PC-9 (cell line): ENCODE results near the gene CCDC107. TPM values are rescaled to one million over a fixed set of nuclear protein-coding genes. Genes with fewer than 3 reads are reported as not detected.
A peak's percentile ranks its signal among the peaks of the same experiment; 100 is the strongest.

Source experiments
- BruUV-seq: library from RNA; stranded (reverse); fragments of 400-500 nt; replicated peaks from 2 replicates; lab custom pipeline; 2021; lab: Mats Ljungman, UMichigan
- CTCF ChIA-PET: fragments of 300-600 bp; sonication (Branson Sonifier 250); formaldehyde crosslinking; loops from one replicate; lab custom pipeline; 2022; ENCODE audit warnings: antibody characterized with exemption; lab: Charles Lee
- POLR2A ChIA-PET: fragments of 300-600 bp; sonication (Branson Sonifier 250); formaldehyde crosslinking; loops from one replicate; lab custom pipeline; 2022; ENCODE audit warnings: antibody characterized with exemption; ENCODE audit not compliant: unreplicated experiment; lab: Charles Lee
- DNase-seq, 2 experiments: peaks; one replicate each; pipeline versions ENCODE4 v3.0.0 to v3.0.0-alpha.2; 2015 to 2022; ENCODE audit warnings: mixed read lengths in 1 of 2
- H2AFZ ChIP-seq: fragments of 200-600 bp; sonication (generic); 2 replicates; pipeline ENCODE4 v1.8.1; 2017; ENCODE audit warnings: antibody characterized with exemption
- H3F3A ChIP-seq: fragments of 200-600 bp; sonication (generic); 2 replicates; pipeline ENCODE4 v1.8.1; 2017; ENCODE audit warnings: antibody characterized with exemption, mild to moderate bottlenecking, low read depth; ENCODE audit not compliant: insufficient read depth
- H3K27ac ChIP-seq: fragments of 200-600 bp; sonication (generic); 2 replicates; pipeline ENCODE4 v1.6.1; 2016; ENCODE audit warnings: mixed run types
- H3K27me3 ChIP-seq: fragments of 200-600 bp; sonication (generic); 2 replicates; pipeline ENCODE4 v1.6.1; 2016; ENCODE audit warnings: low read depth, mixed run types; ENCODE audit not compliant: insufficient read depth
- H3K36me3 ChIP-seq: fragments of 200-600 bp; sonication (generic); 2 replicates; pipeline ENCODE4 v1.6.1; 2016; ENCODE audit warnings: low read depth, mixed run types
- H3K4me1 ChIP-seq: fragments of 200-600 bp; sonication (generic); replicated peaks from 2 replicates; pipeline ENCODE4 v1.6.1; 2016; ENCODE audit warnings: mixed run types; ENCODE audit not compliant: insufficient read depth
- H3K4me2 ChIP-seq: fragments of 200-600 bp; sonication (generic); 2 replicates; pipeline ENCODE4 v1.6.1; 2017; ENCODE audit warnings: mixed run types
- H3K4me3 ChIP-seq: fragments of 200-600 bp; sonication (generic); 2 replicates; pipeline ENCODE4 v1.6.1; 2016; ENCODE audit warnings: mixed run types
- H3K79me2 ChIP-seq: fragments of 200-600 bp; sonication (generic); 2 replicates; pipeline ENCODE4 v1.6.1; 2017; ENCODE audit warnings: low read depth, mixed run types
- H3K9me2 ChIP-seq: fragments of 200-600 bp; sonication (generic); 2 replicates; pipeline ENCODE4 v1.8.1; 2017; ENCODE audit warnings: mild to moderate bottlenecking; ENCODE audit not compliant: insufficient read depth
- H3K9me3 ChIP-seq: fragments of 200-600 bp; sonication (generic); 2 replicates; pipeline ENCODE4 v1.8.1; 2016; ENCODE audit warnings: low read depth; ENCODE audit not compliant: insufficient read depth
- H4K20me1 ChIP-seq: fragments of 200-600 bp; sonication (generic); 2 replicates; pipeline ENCODE4 v1.8.1; 2017; ENCODE audit not compliant: insufficient read depth
- CTCF ChIP-seq: fragments of 200-600 bp; sonication (generic); conservative IDR thresholded peaks from 2 replicates; pipeline ENCODE4 v1.6.1; 2017; ENCODE audit warnings: mixed run types, antibody characterized with exemption, mild to moderate bottlenecking, moderate library complexity
- EZH2 ChIP-seq: fragments of 200-600 bp; sonication (generic); IDR thresholded peaks from 2 replicates; pipeline ENCODE4 v1.8.0; 2017; ENCODE audit warnings: antibody characterized with exemption, low read depth
- intact Hi-C: fragments of 100-400 bp; cut with micrococcal nuclease; formaldehyde crosslinking; loops from one replicate; pipeline ENCODE4 v1.10.0; 2022; ENCODE audit not compliant: unreplicated experiment
- total RNA-seq: library from RNA; stranded (reverse); gene quantifications from 2 replicates; pipeline ENCODE4 v1.2.3, GENCODE V29; 2021

CCDC107 gene
- total RNA-seq, 1 experiment from 2014 or later: 6.9 TPM

- POLR2A ChIA-PET: interaction anchor here (0.7 kb wide), 2 partner anchors 8 to 9 kb away, joined by 3 read pairs; no protein-coding TSS in a partner anchor
- no peak overlapping the region for H3K4me2 ChIP-seq
- no peaks in the 10 kb centered on the region for H3K9me3 ChIP-seq
- CTCF ChIA-PET: interaction anchor here (0.8 to 1.2 kb wide), 5 partner anchors 12 to 72 kb away, joined by 3 to 5 read pairs (median 4); partner anchors contain the start of genes CA9 and CREB3
- no peaks in the 10 kb centered on the region for H4K20me1 ChIP-seq
- H3K9me2 ChIP-seq: no peaks in the 10 kb centered on the region
- DNase-seq: no peak
- BruUV-seq: no TSS peak
- no peak overlapping the region for H3K27ac ChIP-seq
- H3K4me3 ChIP-seq: no peak overlapping the region
- 0 out of 2 replicates have a peak, but pooled peaks cover 16% of the 10 kb centered on the region for H3K79me2 ChIP-seq
- H3K4me1 ChIP-seq: peaks cover 33% of the 10 kb centered on the region
- H3K36me3 ChIP-seq: no peaks in the 10 kb centered on the region
- TF ChIP-seq EZH2 (no peak), CTCF (0 out of 2 replicates have a peak, but pooled peaks have one; percentile 24)
- intact Hi-C loops: no loop called here
- no peaks in the 10 kb centered on the region for H3K27me3 ChIP-seq
- H3F3A ChIP-seq: peaks cover 22% of the 10 kb centered on the region; the same call in 1 of the 2 replicates
- H2AFZ ChIP-seq: no peak overlapping the region
These were observed 2.9 kb downstream of the CCDC107 start for GRCh38 chr9:35660966-35661415.

- Histone ChIP-seq H3K27ac (no peak overlapping the region), H3K9me3 (no peaks in the 10 kb centered on the region)
- CTCF ChIA-PET: interaction anchor here (0.9 to 1.2 kb wide), 3 partner anchors 35 to 71 kb away, joined by 3 to 5 read pairs (median 4); partner anchors contain the start of gene CREB3
These were observed 3.8 kb downstream of the CCDC107 start for GRCh38 chr9:35661756-35662350.

GRCh38 chr9:35662437-35662836 is 4.3 kb downstream of the CCDC107 start:
- no peak overlapping the region for H3K4me2 ChIP-seq

More at GRCh38 chr9:35661756-35662350, 3.8 kb downstream of the CCDC107 start:
- no TSS peak for BruUV-seq
- POLR2A ChIA-PET: interaction anchor here (0.5 to 1.0 kb wide), 3 partner anchors 29 to 85 kb away, joined by 3 to 9 read pairs (median 3); no protein-coding TSS in a partner anchor
- Histone ChIP-seq H3K4me3 (no peak overlapping the region), H3K4me1 (peaks cover 33% of the 10 kb centered on the region), H3F3A (peaks cover 20% of the 10 kb centered on the region; the same call in 1 of the 2 replicates), H4K20me1 (no peaks in the 10 kb centered on the region), H3K9me2 (no peaks in the 10 kb centered on the region), H3K36me3 (no peaks in the 10 kb centered on the region), H3K4me2 (no peak overlapping the region), H3K27me3 (no peaks in the 10 kb centered on the region), H2AFZ (no peak overlapping the region), H3K79me2 (0 out of 2 replicates have a peak, but pooled peaks cover 16% of the 10 kb centered on the region)
- intact Hi-C loops: no loop called here
- TF ChIP-seq EZH2 (no peak), CTCF (no peak)
- DNase-seq: no peak

More at GRCh38 chr9:35662437-35662836, 4.3 kb downstream of the CCDC107 start:
- no peak overlapping the region for H3K4me3 ChIP-seq
- no TSS peak for BruUV-seq
- POLR2A ChIA-PET: interaction anchor here (0.5 to 1.0 kb wide), 3 partner anchors 29 to 84 kb away, joined by 3 to 9 read pairs (median 3); no protein-coding TSS in a partner anchor
- no peaks in the 10 kb centered on the region for H3K9me2 ChIP-seq
- no peak overlapping the region for H2AFZ ChIP-seq
- peaks cover 19% of the 10 kb centered on the region; the same call in 1 of the 2 replicates for H3F3A ChIP-seq
- H3K27ac ChIP-seq: no peak overlapping the region
- intact Hi-C loops: no loop called here
- 0 out of 2 replicates have a peak, but pooled peaks cover 16% of the 10 kb centered on the region for H3K79me2 ChIP-seq
- DNase-seq: no peak
- no peaks in the 10 kb centered on the region for H4K20me1 ChIP-seq
- TF ChIP-seq CTCF (no peak), EZH2 (no peak)
- no peaks in the 10 kb centered on the region for H3K27me3 ChIP-seq
- H3K36me3 ChIP-seq: no peaks in the 10 kb centered on the region
- H3K9me3 ChIP-seq: no peaks in the 10 kb centered on the region
- H3K4me1 ChIP-seq: peaks cover 28% of the 10 kb centered on the region
- CTCF ChIA-PET: no interaction called here
